SU-DHL-6 (cell line): ENCODE results near the gene SLC18A2.

Experiments
- CTCF ChIP-seq: fragments of 200-600 bp; sonication (generic); IDR thresholded peaks from one replicate; pipeline ENCODE4 v1.5.1; 2017; ENCODE audit warnings: antibody characterized with exemption, mild to moderate bottlenecking, low read length, moderate library complexity; ENCODE audit not compliant: insufficient read depth, poor library complexity, severe bottlenecking
- EZH2phosphoT487 ChIP-seq: fragments of 200-600 bp; sonication (generic), shearing (Covaris generic); conservative IDR thresholded peaks from 2 replicates; pipeline ENCODE4 v1.6.1; 2018; ENCODE audit warnings: mild to moderate bottlenecking, antibody characterized with exemption, low read length, moderate library complexity, mixed read lengths

DNA sequence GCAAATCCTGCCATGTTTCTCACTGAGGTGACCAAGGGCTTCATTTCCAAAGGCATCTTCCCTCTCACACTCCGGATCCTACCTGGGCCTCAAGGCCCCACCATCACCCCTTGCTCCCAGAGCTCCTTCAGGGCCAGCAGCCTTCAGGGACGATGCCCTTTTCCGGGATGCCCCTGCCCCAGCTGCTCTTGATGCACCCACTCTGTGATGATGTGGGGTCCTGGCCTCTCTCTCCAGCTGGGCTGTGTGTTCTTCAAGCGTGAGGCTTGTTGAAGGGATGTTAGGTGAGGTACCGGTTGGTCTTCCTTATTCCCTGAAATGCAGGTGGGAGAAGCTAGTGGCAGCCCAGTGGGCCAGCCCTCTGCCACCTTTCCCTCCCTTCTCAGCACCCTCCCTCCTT is 18.4 kb upstream of the SLC18A2 start:
- TF ChIP-seq CTCF (no peak), EZH2phosphoT487 (no peak)
